Epithelial cell of umbilical artery (primary cell): Measurements from ENCODE around the gene TALDO1. TPM values are rescaled to one million over a fixed set of nuclear protein-coding genes. Genes with fewer than 3 reads are reported as not detected.

Source experiments
- total RNA-seq: library from RNA; depleted of rRNA; stranded (reverse); fragments of >200 nt; gene quantifications from 2 replicates; pipeline ENCODE4 v1.2.3, GENCODE V29; 2014

TALDO1 gene
- 200 and 226 TPM in 2 replicates for total RNA-seq

GRCh38 chr11:747158-748006 lies at the start of gene TALDO1:
TALDO1 (plus strand) TSS chr11:747464; CDS start chr11:747482, 18 bp downstream.

GRCh38 chr11:705646-706438 lies 41.4 kb upstream of the TALDO1 start, which contains the start of gene EPS8L2:
EPS8L2 (plus strand) TSS chr11:706231; CDS start chr11:709408, 3,177 bp downstream.

GRCh38 chr11:777288-778255 lies 30.3 kb downstream of the TALDO1 start, which contains the start of gene GATD1:
GATD1 (minus strand) TSS chr11:777487; CDS start chr11:777462, 25 bp downstream.

GRCh38 chr11:789943-790342 lies 42.7 kb downstream of the TALDO1 start, which contains the start of gene CEND1:
CEND1 (minus strand) TSS chr11:790090; CDS start chr11:788576, 1,514 bp downstream.

GRCh38 chr11:798093-798713 lies 50.9 kb downstream of the TALDO1 start, which contains the start of gene SLC25A22:
SLC25A22 (minus strand) TSS chr11:798281; CDS start chr11:795006, 3,275 bp downstream.

GRCh38 chr11:809287-810039 lies 62.2 kb downstream of the TALDO1 start, which contains the start of gene RPLP2:
RPLP2 (plus strand) TSS chr11:809967; CDS start chr11:810235, 268 bp downstream.

Other genes with a start within 250 kb of the TALDO1 start
- gene RNH1, start 240.2 kb upstream of the TALDO1 start, total RNA-seq: 167 and 236 TPM in 2 replicates
- gene HRAS, start 211.9 kb upstream of the TALDO1 start, total RNA-seq: 43.0 and 67.2 TPM in 2 replicates
- 0.30 and 0.32 TPM in 2 replicates for gene LRRC56, start 209.9 kb upstream of the TALDO1 start, total RNA-seq
- gene LMNTD2, start 186.7 kb upstream of the TALDO1 start, total RNA-seq: 0.30 and 0.65 TPM in 2 replicates
- 10.2 and 14.3 TPM in 2 replicates for gene RASSF7, start 186.5 kb upstream of the TALDO1 start, total RNA-seq
- gene PHRF1, start 171.0 kb upstream of the TALDO1 start, total RNA-seq: 24.5 and 26.0 TPM in 2 replicates
- gene IRF7, start 131.5 kb upstream of the TALDO1 start, total RNA-seq: 11.0 and 71.6 TPM in 2 replicates
- not detected in 2 replicates for gene CDHR5, start 122.5 kb upstream of the TALDO1 start, total RNA-seq
- not detected in 2 replicates for gene SCT, start 120.3 kb upstream of the TALDO1 start, total RNA-seq
- not detected in 2 replicates for gene DRD4, start 110.2 kb upstream of the TALDO1 start, total RNA-seq
- gene DEAF1, start 52.2 kb upstream of the TALDO1 start, total RNA-seq: 34.8 and 38.7 TPM in 2 replicates
- gene TMEM80, start 51.6 kb upstream of the TALDO1 start, total RNA-seq: 7.8 and 11.7 TPM in 2 replicates
- gene EPS8L2, start 41.2 kb upstream of the TALDO1 start, total RNA-seq: 2.3 and 2.9 TPM in 2 replicates
- gene GATD1, start 30.0 kb downstream of the TALDO1 start, total RNA-seq: 16.9 and 23.3 TPM in 2 replicates
- gene CEND1, start 42.6 kb downstream of the TALDO1 start, total RNA-seq: 0.32 TPM in 1 of 2 replicates, not detected in the other
- gene SLC25A22, start 50.8 kb downstream of the TALDO1 start, total RNA-seq: 5.3 and 9.4 TPM in 2 replicates
- 6.5 and 6.8 TPM in 2 replicates for gene PIDD1, start 57.8 kb downstream of the TALDO1 start, total RNA-seq
- gene RPLP2, start 62.5 kb downstream of the TALDO1 start, total RNA-seq: 71.0 and 255 TPM in 2 replicates
- gene PNPLA2, start 71.5 kb downstream of the TALDO1 start, total RNA-seq: 15.2 and 16.2 TPM in 2 replicates
- gene CRACR2B, start 80.5 kb downstream of the TALDO1 start, total RNA-seq: 6.5 and 9.6 TPM in 2 replicates
- gene CD151, start 85.5 kb downstream of the TALDO1 start, total RNA-seq: 523 and 570 TPM in 2 replicates
- gene POLR2L, start 95.1 kb downstream of the TALDO1 start, total RNA-seq: 25.2 and 71.8 TPM in 2 replicates
- gene TSPAN4, start 95.4 kb downstream of the TALDO1 start, total RNA-seq: 76.0 and 116 TPM in 2 replicates
- 34.4 and 42.6 TPM in 2 replicates for gene CHID1, start 163.3 kb downstream of the TALDO1 start, total RNA-seq
- 19.9 and 30.5 TPM in 2 replicates for gene AP2A2, start 178.4 kb downstream of the TALDO1 start, total RNA-seq